Body of pancreas (tissue), 4 donors: ENCODE measurements around the gene RNF212B.

Experiments used
- POLR2A ChIP-seq, 3 donors: fragments of 450-650 bp; IDR thresholded peaks; one replicate each; pipeline ENCODE4 v1.6.1; 2016; ENCODE audit warnings: antibody characterized with exemption in 3 of 3, mild to moderate bottlenecking in 2 of 3
- TF ChIP-seq, protein P1 (sequence below), 7 experiments: fragments of 450-650 bp in 4 of 7; fragments of 200-600 bp in 3 of 7; sonication (generic) in 3 of 7; IDR thresholded peaks; one replicate each; pipeline ENCODE4 v1.5.1; 2016 to 2019; ENCODE audit warnings: antibody characterized with exemption in 7 of 7

DNA sequence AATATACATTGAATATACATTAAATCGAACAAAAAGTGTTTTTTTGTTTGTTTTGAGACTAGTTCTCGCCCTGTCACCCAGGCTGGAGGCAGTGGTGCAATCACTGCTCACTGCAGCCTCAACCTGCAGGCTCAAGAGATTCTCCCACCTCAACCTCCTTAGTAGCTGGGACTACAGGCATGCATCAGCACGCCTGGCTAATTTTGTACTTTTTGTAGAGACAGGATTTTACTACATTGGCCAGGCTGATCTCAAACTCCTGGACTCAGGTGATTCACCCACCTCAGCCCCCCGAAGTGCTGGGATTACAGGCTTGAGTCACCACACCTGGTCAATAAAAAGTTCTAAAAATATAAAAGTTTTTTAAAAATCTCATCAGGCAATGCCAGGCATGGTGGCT lies 10.2 kb upstream of the RNF212B start:
- no peak for TF ChIP-seq POLR2A (IDR thresholded peaks at IDR 0.05)
- TF ChIP-seq, protein P1, sequence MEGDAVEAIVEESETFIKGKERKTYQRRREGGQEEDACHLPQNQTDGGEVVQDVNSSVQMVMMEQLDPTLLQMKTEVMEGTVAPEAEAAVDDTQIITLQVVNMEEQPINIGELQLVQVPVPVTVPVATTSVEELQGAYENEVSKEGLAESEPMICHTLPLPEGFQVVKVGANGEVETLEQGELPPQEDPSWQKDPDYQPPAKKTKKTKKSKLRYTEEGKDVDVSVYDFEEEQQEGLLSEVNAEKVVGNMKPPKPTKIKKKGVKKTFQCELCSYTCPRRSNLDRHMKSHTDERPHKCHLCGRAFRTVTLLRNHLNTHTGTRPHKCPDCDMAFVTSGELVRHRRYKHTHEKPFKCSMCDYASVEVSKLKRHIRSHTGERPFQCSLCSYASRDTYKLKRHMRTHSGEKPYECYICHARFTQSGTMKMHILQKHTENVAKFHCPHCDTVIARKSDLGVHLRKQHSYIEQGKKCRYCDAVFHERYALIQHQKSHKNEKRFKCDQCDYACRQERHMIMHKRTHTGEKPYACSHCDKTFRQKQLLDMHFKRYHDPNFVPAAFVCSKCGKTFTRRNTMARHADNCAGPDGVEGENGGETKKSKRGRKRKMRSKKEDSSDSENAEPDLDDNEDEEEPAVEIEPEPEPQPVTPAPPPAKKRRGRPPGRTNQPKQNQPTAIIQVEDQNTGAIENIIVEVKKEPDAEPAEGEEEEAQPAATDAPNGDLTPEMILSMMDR (IDR thresholded peaks at IDR 0.05): no peak
